ENCODE measurements around the gene FHOD3.
"Not testable (repeated sequence)": the region's sequence is repeated elsewhere in the genome, so short reads cannot be mapped to it uniquely, and the experiment has no call there.

Gene FHOD3

DNA sequence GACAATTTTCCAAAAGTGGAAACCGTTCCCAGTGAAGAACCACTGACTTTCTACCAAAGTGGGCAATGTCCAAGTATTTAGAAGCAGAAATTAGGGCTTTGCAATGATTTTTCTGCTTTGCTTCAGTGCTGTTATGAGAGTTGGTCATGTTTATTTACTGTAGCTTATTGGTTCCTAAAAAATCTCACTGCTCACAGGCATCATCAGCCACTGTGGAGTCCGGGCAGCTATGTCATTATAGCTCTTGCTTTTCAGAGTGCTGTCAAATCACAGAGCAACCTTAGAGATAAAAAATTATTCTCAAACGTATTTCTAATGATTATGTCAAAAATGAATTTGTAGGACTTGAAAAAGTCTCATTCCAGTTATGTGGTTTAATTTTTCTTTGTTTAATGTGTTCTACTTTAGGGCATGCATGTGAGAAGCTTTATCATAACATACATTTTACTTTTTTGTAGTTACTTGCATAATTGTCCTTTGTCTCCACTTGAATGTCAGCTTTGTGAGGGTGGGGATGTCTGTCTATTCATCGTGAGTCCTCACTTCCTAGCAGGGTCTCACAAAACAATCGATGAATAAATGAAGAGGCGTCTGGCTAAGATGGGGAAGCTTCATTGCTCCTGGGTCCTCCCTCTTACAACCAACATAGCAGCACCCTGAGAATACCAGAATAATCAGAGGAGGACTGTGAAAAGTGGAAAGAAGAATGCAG, 413.7 kb downstream of the FHOD3 start:
- DNase-seq (ENCODE audit: low spot score), result no peak
- TF ChIP-seq, protein P1, sequence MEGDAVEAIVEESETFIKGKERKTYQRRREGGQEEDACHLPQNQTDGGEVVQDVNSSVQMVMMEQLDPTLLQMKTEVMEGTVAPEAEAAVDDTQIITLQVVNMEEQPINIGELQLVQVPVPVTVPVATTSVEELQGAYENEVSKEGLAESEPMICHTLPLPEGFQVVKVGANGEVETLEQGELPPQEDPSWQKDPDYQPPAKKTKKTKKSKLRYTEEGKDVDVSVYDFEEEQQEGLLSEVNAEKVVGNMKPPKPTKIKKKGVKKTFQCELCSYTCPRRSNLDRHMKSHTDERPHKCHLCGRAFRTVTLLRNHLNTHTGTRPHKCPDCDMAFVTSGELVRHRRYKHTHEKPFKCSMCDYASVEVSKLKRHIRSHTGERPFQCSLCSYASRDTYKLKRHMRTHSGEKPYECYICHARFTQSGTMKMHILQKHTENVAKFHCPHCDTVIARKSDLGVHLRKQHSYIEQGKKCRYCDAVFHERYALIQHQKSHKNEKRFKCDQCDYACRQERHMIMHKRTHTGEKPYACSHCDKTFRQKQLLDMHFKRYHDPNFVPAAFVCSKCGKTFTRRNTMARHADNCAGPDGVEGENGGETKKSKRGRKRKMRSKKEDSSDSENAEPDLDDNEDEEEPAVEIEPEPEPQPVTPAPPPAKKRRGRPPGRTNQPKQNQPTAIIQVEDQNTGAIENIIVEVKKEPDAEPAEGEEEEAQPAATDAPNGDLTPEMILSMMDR (IDR thresholded peaks at IDR 0.05), result no peak
- Histone ChIP-seq H3K4me3 (no peak overlapping the region), H3K27ac (no peak overlapping the region)

DNA sequence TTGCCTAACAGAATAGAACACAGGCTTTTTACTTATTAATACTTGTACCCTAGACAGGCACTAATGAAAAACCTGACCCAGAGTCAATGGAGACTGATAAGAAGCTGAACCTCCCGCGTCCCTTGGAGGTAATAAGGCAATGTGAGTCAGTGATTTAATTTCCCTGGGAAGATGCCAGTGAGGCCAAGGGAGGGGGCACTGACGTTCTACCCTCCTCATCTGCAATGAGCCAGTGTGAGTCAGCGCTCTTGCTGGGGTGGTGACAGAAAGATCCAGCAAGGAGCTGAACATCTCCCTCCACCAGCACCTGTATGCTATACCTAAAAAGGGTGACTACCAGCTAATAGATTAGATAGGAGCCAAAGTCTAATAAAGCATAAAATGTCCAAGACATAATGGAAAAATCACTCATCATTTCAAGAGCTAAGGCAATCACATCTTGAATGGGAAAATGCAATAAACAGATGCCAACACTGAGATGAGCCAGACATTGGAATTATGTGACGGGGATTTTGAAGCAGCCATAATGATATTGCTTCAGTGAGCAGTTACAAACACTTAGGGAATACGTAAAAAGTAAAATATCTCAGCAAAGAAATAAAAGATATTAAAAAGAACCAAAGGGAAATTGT, 414.4 kb downstream of the FHOD3 start:
- H3K4me3 ChIP-seq, result no peak overlapping the region
- no peak for DNase-seq (ENCODE audit: low spot score)
- TF ChIP-seq, protein P1 (IDR thresholded peaks at IDR 0.05), result no peak
- H3K27ac ChIP-seq, result no peak overlapping the region

DNA sequence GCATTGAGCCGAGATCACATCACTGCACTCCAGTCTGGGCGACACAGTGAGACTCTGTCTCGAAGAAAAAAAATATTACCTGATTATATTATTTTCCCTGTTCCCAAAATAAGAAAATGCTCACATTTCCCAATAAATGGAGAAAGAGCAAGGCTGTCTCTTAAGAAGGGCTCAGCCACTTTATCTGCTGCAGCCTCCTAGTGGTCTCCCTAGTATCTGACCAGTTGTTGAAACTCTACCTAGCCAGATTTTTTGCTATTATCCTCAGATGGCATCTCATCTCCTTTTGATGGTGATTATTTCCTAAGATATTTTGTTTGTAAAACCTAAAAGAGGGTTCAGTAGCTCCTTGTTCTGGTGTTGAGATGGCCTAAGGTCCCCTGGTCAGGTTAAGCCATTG, 417.0 kb downstream of the FHOD3 start:
- DNase-seq (ENCODE audit: low spot score), result no peak
- Histone ChIP-seq H3K27ac (no peak overlapping the region), H3K4me3 (no peak overlapping the region)
- TF ChIP-seq, protein P1 (IDR thresholded peaks at IDR 0.05), result no peak

DNA sequence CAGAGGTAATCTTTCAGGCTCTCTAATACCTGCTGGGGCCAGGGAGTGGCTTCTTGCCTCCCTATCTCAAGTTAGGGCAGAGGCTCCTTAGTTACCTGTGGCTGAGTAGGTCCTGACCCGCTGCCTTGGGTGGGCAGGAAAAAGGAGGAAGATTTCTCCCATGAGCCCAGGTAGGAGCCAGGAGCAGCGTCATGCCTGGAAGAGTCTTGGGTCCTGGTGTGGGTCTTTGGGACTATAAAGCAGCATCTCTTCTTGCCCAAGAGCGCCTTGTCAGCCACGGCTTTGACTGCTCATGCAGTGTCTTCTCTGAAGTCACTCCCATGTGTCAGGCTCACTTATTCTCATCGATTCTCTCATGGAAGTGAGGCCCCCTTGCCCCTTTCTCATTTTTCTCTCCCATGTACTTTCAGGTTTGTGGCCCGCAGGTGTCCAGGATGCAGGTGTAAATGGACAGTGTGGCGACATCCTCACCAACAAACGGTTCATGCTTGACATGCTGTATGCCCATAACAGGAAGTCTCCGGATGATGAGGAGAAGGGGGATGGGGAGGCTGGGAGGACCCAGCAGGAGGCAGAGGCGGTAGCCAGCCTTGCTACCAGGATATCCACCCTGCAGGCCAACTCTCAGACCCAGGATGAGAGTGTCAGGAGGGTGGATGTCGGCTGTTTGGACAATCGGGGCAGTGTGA, 420.1 kb downstream of the FHOD3 start:
- H3K27ac ChIP-seq, result no peak overlapping the region
- no peak overlapping the region for H3K4me3 ChIP-seq
- TF ChIP-seq, protein P1 (IDR thresholded peaks at IDR 0.05), result no peak
- DNase-seq (ENCODE audit: low spot score), result no peak

DNA sequence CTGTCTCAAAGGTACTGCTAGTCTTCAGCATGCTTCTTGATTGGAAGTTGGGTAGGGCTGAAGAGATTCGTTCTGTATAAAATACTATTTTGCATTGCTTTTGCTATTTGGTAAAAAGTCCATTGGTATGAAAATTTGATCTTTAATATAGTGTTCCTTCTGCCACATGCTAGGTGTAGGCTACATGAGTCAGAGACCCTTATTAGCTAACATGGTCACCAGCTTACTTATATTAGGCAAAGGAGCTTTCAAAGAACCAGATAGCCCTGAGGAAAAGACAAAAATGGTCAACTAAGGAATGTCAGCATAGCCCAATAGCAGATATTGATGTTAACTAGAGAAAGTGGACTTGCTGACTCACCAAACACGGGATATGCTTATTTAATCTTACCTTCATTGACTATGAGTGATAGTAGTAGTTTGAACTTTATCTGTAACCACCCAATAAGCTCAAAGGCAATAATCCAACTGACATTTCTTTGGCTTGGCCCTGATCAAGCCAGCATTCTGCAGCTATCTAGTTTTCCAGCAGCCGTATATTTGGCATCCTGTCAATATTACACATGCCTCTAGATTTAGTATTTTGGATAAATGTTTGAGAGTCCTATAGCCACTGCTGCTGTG, 421.3 kb downstream of the FHOD3 start:
- Histone ChIP-seq H3K4me3 (no peak overlapping the region), H3K27ac (no peak overlapping the region)
- TF ChIP-seq, protein P1 (IDR thresholded peaks at IDR 0.05), result no peak
- DNase-seq (ENCODE audit: low spot score), result no peak

DNA sequence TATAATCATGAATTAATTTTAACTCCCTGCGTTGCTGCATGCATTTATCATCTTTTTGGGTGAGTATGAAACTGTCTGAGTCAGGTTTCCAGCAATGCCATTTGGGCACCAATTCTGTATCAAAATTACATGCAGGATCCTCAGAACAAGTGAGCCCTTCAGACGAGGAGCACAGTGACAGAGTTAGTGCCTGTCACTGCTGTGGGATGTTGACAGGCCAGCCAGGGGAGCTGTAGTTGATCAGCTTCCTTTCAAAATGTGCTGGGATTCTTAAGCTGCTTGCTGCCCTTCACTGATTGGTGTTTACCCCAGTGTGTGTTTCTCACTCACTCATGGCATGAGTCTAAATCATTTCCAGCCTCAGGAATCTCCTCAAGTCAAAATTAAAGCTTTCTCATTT, 422.1 kb downstream of the FHOD3 start:
- Histone ChIP-seq H3K4me3 (no peak overlapping the region), H3K27ac (no peak overlapping the region)
- TF ChIP-seq, protein P1 (IDR thresholded peaks at IDR 0.05), result no peak
- DNase-seq (ENCODE audit: low spot score), result no peak

DNA sequence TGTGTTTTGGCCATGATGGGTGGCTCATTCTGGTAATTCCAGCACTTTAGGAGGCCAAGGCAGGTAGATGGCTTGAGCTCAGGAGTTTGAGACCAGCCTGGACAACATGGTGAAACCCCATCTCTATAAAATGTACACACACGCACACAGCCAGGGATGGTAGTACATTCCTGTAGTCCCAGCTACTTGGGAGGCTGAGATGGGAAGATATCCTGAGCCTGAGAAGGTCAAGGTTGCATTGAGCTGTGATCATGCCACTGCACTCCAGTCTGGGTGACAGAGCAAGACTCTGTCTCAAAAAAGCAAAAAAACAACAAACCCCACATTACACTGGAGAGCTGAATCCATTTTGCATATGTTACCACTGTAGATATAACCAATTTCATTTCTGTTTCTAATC, 423.8 kb downstream of the FHOD3 start:
- DNase-seq (ENCODE audit: low spot score); H3K4me3 ChIP-seq; H3K27ac ChIP-seq: not testable (repeated sequence)

All from coronary artery (tissue), 2 donors.